Measurements from ENCODE around the gene POLE2. TPM values are rescaled to one million over a fixed set of nuclear protein-coding genes. Genes with fewer than 3 reads are reported as not detected.
"Not testable (repeated sequence)": the region's sequence is repeated elsewhere in the genome, so short reads cannot be mapped to it uniquely, and the experiment has no call there.

The POLE2 gene
- polyA plus RNA-seq, 1 donor from 2014 or later: not detected

DNA sequence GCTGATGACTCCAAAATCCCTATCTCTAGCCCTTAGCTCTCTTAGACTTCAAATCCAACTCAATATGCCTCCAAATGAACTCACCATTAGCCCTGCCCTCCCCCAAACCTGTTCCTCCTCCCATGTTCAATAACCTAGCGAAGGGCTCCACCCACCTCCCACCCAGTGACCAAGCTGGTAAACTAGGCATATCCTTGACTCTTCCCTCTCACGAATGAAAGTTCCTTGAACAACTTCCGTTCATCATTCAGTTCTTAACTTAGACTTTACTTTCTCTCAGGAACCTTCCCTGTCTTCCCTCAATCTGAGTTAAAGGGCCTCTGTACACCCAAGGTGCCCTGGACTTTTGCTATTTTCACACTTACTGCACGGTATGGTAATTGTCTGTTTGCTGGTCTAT, 3.0 kb upstream of the POLE2 start:
- no peaks in the 10 kb centered on the region for H3K9me3 Mint-ChIP-seq
- no peaks in the 10 kb centered on the region for H3K36me3 Mint-ChIP-seq
- peak overlapping the region in 3 of 4 donors; percentile 43 to 86 (median 79) for H3K4me3 Mint-ChIP-seq
- peak overlapping the region; percentile 46 to 80 (median 72) for H3K27ac Mint-ChIP-seq
- H3K27me3 Mint-ChIP-seq: no peaks in the 10 kb centered on the region
- peaks cover 13 to 29% (median 20%) of the 10 kb centered on the region in 3 donors for H3K4me1 Mint-ChIP-seq

- peak overlapping the region in 2 of 3 donors; percentile 68 to 87 for H3K27ac Mint-ChIP-seq
- H3K36me3 Mint-ChIP-seq: no peaks in the 10 kb centered on the region
- H3K27me3 Mint-ChIP-seq: no peaks in the 10 kb centered on the region
- H3K9me3 Mint-ChIP-seq: no peaks in the 10 kb centered on the region
- peak overlapping the region; percentile 85 to 95 (median 90) for H3K4me3 Mint-ChIP-seq
- H3K4me1 Mint-ChIP-seq: peaks cover 7 to 19% (median 14%) of the 10 kb centered on the region in 3 donors
Measured at GRCh38 chr14:49688701-49689030, 652 bp upstream of the POLE2 start.

DNA sequence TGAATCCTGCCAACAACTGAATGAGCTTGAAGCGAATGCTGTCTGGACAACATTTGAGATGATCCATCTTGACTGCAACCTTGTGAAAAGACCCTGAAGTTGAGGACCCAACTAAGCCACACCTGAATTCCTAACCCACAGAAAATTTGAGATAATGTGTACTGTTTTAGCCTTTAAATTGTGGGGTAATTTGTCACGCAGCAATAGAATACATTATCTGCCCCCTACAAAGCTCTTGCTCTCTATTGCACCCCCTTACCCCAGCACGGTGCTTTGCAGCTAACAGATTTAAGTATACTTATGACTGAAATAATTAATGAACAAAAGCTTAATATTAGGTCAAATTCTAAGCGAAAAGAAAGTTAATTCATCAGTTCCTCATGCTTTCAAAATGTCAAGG, 1.6 kb downstream of the POLE2 start:
- Mint-ChIP-seq H3K36me3 (no peaks in the 10 kb centered on the region), H3K9me3 (no peaks in the 10 kb centered on the region), H3K27me3 (no peaks in the 10 kb centered on the region), H3K4me3 (peak overlapping the region in 2 of 4 donors; percentile 43 to 85), H3K27ac (no peak overlapping the region), H3K4me1 (peaks cover 2 to 11% (median 9%) of the 10 kb centered on the region in 3 donors)

- Mint-ChIP-seq H3K9me3 (no peaks in the 10 kb centered on the region), H3K4me3 (no peak overlapping the region), H3K4me1 (no peaks in the 10 kb centered on the region), H3K27me3 (no peaks in the 10 kb centered on the region), H3K27ac (no peak overlapping the region), H3K36me3 (peaks cover 1% of the 10 kb centered on the region)
Measured at GRCh38 chr14:49679271-49679670, 8.7 kb downstream of the POLE2 start.

- peaks cover 0 to 2% (median 0%) of the 10 kb centered on the region in 3 donors for H3K4me1 Mint-ChIP-seq
- no peaks in the 10 kb centered on the region for H3K27me3 Mint-ChIP-seq
Measured at GRCh38 chr14:49677643-49678042, 10.4 kb downstream of the POLE2 start.

GRCh38 chr14:49673586-49673985, 14.4 kb downstream of the POLE2 start:
- Mint-ChIP-seq H3K4me3 (no peak overlapping the region), H3K36me3 (peaks cover 4% of the 10 kb centered on the region), H3K9me3 (peaks cover 0 to 1% (median 0%) of the 10 kb centered on the region in 3 donors), H3K4me1 (peaks cover 0 to 2% (median 0%) of the 10 kb centered on the region in 3 donors), H3K27ac (no peak overlapping the region), H3K27me3 (no peaks in the 10 kb centered on the region)

More at GRCh38 chr14:49677643-49678042, 10.4 kb downstream of the POLE2 start:
- Mint-ChIP-seq H3K27ac (no peak overlapping the region), H3K36me3 (peaks cover 3% of the 10 kb centered on the region), H3K4me3 (no peak overlapping the region), H3K9me3 (peaks cover 0 to 1% (median 0%) of the 10 kb centered on the region in 3 donors)

DNA sequence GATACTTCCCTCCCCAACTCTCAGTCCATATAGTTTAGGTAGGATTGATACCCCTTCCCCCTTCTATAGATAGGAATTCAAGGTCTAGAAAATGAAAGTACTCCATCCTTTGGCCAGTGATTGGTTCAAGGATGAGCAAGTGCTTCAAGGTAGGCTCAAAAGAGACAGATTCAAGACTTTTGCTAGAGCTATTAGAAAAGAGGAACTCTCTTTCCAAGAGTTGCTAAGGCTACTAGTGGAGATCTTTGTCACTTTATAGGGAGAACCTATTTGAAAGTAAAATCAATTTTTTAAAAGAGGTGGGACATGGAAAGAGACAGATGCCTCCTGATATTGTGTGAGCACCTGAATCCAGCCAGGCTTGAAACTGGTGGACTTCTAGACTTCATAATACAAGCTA, 17.5 kb downstream of the POLE2 start:
- Mint-ChIP-seq H3K4me3 (no peak overlapping the region), H3K4me1 (peaks cover 0 to 2% (median 0%) of the 10 kb centered on the region in 3 donors), H3K27me3 (no peaks in the 10 kb centered on the region), H3K27ac (peak overlapping the region in 1 of 3 donors; percentile 57), H3K9me3 (peaks cover 0 to 1% (median 0%) of the 10 kb centered on the region in 3 donors), H3K36me3 (peaks cover 3% of the 10 kb centered on the region)

- no peaks in the 10 kb centered on the region for H3K4me1 Mint-ChIP-seq
- H3K27ac Mint-ChIP-seq: no peak overlapping the region
- no peaks in the 10 kb centered on the region for H3K27me3 Mint-ChIP-seq
- peaks cover 5% of the 10 kb centered on the region for H3K36me3 Mint-ChIP-seq
- H3K9me3 Mint-ChIP-seq: no peaks in the 10 kb centered on the region
- H3K4me3 Mint-ChIP-seq: no peak overlapping the region
Measured at GRCh38 chr14:49659526-49660455, 28.2 kb downstream of the POLE2 start.

GRCh38 chr14:49657500-49657899, 30.5 kb downstream of the POLE2 start:
- H3K36me3 Mint-ChIP-seq, H3K4me3 Mint-ChIP-seq, H3K9me3 Mint-ChIP-seq, H3K27me3 Mint-ChIP-seq, H3K4me1 Mint-ChIP-seq: not testable (repeated sequence)
- H3K27ac Mint-ChIP-seq: peak overlapping the region in 1 of 3 donors; percentile 35

- Mint-ChIP-seq H3K4me1 (peaks cover 2 to 5% (median 4%) of the 10 kb centered on the region in 3 donors), H3K36me3 (no peaks in the 10 kb centered on the region), H3K4me3 (no peak overlapping the region), H3K27me3 (no peaks in the 10 kb centered on the region), H3K27ac (no peak overlapping the region), H3K9me3 (no peaks in the 10 kb centered on the region)
Measured at GRCh38 chr14:49654511-49654910, 33.5 kb downstream of the POLE2 start.

DNA sequence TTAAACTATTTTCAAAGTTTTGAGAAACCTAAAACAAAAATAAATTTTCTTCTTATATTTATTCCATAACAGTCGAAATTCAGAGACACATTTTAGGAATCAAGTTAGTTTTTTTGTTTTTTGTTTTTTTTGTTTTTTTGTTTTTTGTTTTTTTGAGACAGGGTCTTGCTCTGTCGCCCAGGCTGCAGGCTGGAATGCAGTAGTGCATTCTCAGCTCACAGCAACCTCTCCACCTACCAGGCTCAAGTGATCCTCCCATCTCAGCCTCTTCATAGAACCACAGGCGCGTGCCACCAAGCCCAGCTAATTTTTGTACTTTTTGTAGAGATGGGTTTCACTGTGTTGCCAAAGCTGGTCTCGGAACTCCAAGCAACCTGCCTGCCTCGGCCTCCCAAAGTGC, 34.5 kb downstream of the POLE2 start:
- Mint-ChIP-seq H3K27ac (no peak overlapping the region), H3K4me3 (no peak overlapping the region), H3K36me3 (no peaks in the 10 kb centered on the region), H3K27me3 (no peaks in the 10 kb centered on the region), H3K4me1 (peaks cover 2 to 5% (median 4%) of the 10 kb centered on the region in 3 donors), H3K9me3 (no peaks in the 10 kb centered on the region)

DNA sequence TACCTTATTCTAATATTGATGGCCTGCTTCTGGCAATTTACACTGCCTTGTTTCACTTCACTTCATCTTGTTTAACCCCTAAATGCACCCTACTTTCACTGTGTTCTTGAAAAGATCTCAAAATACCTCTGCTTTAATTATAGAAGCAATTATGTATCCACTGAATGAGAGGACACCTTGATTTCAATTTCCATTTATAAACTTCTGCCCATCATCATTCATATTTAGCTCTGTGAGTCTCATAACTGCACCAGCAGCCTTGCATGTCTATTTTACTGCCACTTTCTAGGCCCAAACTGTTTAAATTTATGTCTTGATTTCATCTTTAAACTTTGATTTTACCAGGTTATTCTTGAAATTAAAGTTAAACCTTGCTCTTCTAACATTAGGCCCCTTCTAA, 45.9 kb downstream of the POLE2 start:
- Mint-ChIP-seq H3K4me3 (peak overlapping the region in 2 of 4 donors; percentile 50 to 75), H3K27ac (peak overlapping the region; percentile 1 to 74 (median 48)), H3K27me3 (no peaks in the 10 kb centered on the region), H3K9me3 (no peaks in the 10 kb centered on the region), H3K4me1 (peaks cover 32 to 51% (median 32%) of the 10 kb centered on the region in 3 donors), H3K36me3 (no peaks in the 10 kb centered on the region)

- Mint-ChIP-seq H3K4me3 (peak overlapping the region in 2 of 4 donors; percentile 50 to 75), H3K36me3 (no peaks in the 10 kb centered on the region), H3K27me3 (no peaks in the 10 kb centered on the region), H3K4me1 (peaks cover 35 to 50% (median 36%) of the 10 kb centered on the region in 3 donors), H3K9me3 (no peaks in the 10 kb centered on the region), H3K27ac (peak overlapping the region; percentile 1 to 74 (median 48))
Measured at GRCh38 chr14:49641697-49642129, 46.3 kb downstream of the POLE2 start.

- peak overlapping the region; percentile 74 to 90 (median 81) for H3K27ac Mint-ChIP-seq
- H3K4me3 Mint-ChIP-seq: peak overlapping the region in 1 of 4 donors; percentile 62
- H3K27me3 Mint-ChIP-seq: no peaks in the 10 kb centered on the region
- no peaks in the 10 kb centered on the region for H3K9me3 Mint-ChIP-seq
- H3K36me3 Mint-ChIP-seq: no peaks in the 10 kb centered on the region
- H3K4me1 Mint-ChIP-seq: peaks cover 38 to 54% (median 39%) of the 10 kb centered on the region in 3 donors
Measured at GRCh38 chr14:49640540-49641417, 47.2 kb downstream of the POLE2 start.
